ENCODE results near the gene HSPA12B.

Gene HSPA12B

GRCh38 chr20:3749087-3749688 lies 16.7 kb downstream of the HSPA12B start:
- DNase-seq (ENCODE audit: low spot score), result no peak

- peak; percentile 12 for DNase-seq (ENCODE audit: low spot score)
Observed at GRCh38 chr20:3749689-3750531, 17.4 kb downstream of the HSPA12B start.

DNA sequence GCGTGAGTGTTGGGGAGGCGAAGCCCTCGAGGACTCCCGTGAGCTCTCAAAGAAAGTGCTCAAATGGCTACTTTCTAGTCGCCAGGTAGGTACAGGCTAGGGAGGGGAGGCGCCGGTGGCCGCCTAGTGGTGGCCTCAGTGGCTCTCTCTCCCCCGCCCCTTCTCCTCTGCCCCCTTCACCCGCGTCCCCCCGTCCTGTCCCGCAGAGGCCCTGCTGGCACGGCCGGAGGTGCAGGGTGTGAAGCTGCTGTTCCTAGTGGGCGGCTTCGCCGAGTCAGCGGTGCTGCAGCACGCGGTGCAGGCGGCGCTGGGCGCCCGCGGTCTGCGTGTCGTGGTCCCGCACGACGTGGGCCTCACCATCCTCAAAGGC lies 18.8 kb downstream of the HSPA12B start:
- no peak for DNase-seq (ENCODE audit: low spot score)

- peak; percentile 15 for DNase-seq (ENCODE audit: low spot score)
Observed at GRCh38 chr20:3751675-3752385, 19.3 kb downstream of the HSPA12B start.

- no peak for DNase-seq (ENCODE audit: low spot score)
Observed at GRCh38 chr20:3752386-3752759, 19.9 kb downstream of the HSPA12B start.

GRCh38 chr20:3753098-3753497 lies 20.6 kb downstream of the HSPA12B start:
- peak; percentile 65 for DNase-seq (ENCODE audit: low spot score)

- DNase-seq (ENCODE audit: low spot score), result no peak
Observed at GRCh38 chr20:3753501-3754275, 21.2 kb downstream of the HSPA12B start.

- DNase-seq (ENCODE audit: low spot score), result no peak
Observed at GRCh38 chr20:3754276-3754630, 21.8 kb downstream of the HSPA12B start.

GRCh38 chr20:3755269-3755668 lies 22.8 kb downstream of the HSPA12B start:
- DNase-seq (ENCODE audit: low spot score), result no peak

DNA sequence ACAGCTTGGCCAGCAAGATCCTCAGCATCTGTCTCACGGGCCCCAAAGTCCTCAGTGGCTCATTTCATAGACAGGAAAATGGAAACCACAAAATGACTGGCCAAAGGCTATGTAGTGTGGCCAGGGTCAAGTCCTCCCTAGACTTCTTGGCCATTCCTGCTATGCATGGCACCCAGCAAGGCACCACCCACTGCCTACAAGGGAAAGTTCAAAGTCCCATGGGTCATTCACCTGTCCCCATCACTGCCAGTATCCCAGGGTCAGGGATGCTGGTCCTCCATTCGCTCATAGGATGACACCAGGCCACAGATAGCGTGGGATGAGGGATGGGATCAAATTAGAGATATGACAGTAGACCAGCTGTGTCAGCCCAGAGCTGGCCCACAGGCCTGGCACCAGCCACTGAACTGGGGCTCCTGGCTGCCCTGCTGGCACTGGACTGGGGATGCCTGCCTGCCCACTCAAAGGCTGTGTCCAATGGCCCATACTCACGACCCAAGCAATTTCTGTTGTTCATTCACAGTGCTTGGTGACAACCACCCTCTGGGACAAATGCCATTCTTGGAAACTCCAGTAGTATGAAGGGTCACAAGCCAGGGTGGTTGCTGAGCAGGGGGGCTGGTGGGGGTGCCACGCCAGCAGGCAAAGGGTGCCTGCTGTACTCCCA lies 23.5 kb downstream of the HSPA12B start:
- no peak for DNase-seq (ENCODE audit: low spot score)

- DNase-seq (ENCODE audit: low spot score), result no peak
Observed at GRCh38 chr20:3757268-3757667, 24.8 kb downstream of the HSPA12B start.

DNA sequence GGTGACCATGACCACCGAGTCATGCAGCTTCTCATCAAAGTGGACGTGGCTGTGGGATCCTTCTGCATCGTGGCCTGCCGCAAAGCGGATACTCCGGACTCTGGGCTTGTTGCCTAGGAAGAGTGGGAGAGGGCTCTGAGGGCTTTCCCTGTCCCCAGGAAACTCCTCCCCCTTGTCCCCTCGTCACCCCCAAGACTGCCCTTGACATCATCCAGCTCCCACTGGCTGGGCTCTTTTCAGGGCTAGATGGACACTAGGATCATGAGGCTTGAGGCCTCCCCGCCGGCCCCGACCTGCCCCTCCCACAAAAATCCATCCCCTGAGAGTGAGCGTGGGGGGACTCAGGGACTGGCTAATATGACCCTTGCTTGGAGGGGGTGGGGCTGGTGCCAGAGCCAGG lies 26.1 kb downstream of the HSPA12B start:
- DNase-seq (ENCODE audit: low spot score), result no peak

DNA sequence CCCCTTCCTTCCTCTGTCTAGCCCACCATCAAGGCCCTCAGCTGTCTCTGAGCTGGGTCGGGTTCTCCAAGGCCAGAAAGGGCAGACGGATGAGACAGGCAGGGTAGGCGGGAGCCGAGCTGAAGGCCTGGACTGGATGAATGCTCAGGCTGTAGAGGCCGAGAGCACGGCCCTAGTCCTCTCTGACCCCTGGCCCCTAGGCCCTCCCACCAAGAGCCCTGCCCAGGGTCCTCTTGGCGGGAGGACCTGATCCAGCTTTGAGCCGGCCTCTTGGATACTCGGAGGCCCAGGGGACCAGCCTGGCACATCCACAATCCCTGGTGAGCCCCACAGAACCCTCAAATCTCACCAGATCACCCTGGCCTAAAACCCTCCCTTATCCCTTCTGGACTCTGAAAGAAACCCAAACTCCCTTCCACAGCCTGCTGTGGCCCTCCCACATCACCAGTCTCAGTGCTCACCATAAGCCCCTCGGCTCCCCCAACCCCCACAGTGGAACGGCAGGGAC lies 26.9 kb downstream of the HSPA12B start:
- DNase-seq (ENCODE audit: low spot score), result no peak

GRCh38 chr20:3759884-3760283 lies 27.4 kb downstream of the HSPA12B start:
- DNase-seq (ENCODE audit: low spot score), result no peak

DNA sequence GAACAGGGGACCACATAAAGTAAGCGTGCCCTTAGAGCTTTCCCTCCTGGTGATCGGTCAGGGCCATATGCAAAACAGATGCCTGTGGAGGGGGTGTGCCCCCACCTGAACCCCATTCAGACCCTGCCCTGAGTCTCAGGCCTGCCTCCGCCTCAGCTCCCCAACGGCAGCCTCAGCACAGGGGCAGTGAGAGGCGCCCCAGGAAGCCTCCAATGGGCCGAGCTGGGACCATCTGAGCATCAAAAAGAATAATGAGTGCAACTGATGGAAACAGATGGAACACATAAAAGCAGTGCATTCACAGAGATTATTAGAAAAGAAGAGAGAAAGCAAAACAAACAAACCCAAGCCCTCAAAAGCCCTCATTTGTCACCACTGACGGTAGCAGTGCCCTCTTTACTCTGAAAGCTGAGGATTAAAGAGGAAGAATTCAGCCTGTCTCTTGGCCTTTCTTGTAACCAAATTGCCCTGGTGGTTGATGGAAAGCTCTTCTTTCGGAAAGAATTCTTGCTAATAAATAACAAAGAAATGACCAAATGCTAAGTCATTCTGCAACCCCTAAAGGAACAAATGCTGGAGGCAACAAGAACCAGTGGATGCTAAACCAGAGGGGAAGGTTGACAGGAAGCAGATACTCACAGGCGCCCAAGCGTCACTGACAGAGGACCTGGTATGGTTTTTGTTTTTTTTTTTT lies 28.3 kb downstream of the HSPA12B start:
- no peak for DNase-seq (ENCODE audit: low spot score)

DNA sequence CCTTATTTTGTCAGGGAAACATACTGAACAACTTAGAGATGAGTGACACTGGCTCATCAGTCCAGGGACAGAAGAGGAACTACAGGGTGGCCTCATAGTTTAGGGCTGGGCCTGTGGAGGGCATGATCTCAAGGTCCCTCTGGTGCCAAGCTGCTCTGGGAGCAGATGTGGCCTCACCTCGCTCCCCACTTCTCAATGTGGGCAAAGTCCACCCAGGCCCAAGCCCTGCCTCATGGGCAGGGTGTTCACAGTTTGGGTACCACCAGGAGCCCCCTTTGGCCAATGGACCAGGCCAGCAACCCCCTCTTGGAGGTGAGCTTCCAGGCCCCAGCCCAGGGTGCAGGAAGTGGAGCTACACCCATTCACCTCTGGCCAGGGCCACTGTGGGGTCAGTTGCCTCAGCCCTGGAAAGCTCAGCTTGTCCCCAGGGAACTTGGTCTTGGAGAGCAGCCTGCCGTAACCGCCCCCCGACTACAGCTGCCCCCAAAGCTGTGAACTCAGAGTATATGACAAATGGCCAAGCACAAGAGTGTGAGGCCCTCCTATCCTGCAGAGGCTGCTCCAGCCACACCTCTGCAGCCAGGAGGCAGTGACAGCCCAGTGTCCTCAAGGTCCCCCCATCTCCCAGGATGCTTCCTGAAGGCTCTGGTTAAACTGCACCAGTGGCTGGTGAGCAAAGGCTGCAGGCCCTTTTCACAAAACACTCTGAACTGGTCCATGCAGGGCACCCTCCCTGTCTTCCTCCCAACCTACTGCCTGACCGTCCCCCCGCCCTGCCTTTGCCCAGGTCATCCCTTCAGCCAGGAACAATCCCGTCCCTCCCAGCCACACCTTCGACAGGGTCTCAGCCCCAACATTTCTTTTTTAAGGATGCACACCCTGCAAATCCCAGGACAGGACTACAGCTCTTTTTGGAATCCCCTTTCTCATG lies 31.5 kb downstream of the HSPA12B start:
- no peak for DNase-seq (ENCODE audit: low spot score)

DNA sequence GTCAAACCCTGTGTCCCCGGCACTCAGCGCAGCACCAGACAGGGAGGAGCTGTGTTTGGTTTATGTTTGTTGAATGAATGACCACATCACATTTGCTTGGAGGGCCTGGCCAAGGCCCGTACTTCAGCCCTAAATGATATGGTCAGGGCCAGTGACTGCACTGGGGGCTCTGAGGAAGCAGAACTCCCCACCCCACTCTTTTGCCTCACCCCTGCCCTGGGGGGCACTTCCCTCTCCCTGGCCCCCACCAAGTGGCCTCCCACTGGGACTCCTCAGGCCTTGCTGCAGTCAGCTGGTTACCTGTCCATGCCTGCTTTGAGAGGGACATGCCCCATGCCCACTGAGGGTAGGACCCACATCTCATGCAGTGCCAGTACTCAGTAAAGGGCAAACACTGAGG lies 32.2 kb downstream of the HSPA12B start:
- DNase-seq (ENCODE audit: low spot score), result no peak

GRCh38 chr20:3765171-3765882 lies 32.8 kb downstream of the HSPA12B start:
- DNase-seq (ENCODE audit: low spot score), result no peak

GRCh38 chr20:3766422-3767109 lies 34.1 kb downstream of the HSPA12B start:
- DNase-seq (ENCODE audit: low spot score), result no peak
